ENCODE measurements around the gene SMURF2. TPM values are rescaled to one million over a fixed set of nuclear protein-coding genes. Genes with fewer than 3 reads are reported as not detected.
A peak's percentile ranks its signal among the peaks of the same experiment; 100 is the strongest.

Gene SMURF2
- polyA plus RNA-seq, 2 of the 4 experiments (the other 2 are of a cell fraction): 16.7 to 26.3 TPM

- FAIRE-seq: no peak
- no peaks in the 10 kb centered on the region for H3K9me3 ChIP-seq
- 93% methylated on average over 3 of the region's 3 CpGs for WGBS (ENCODE audit: missing lambda C conversion rate)
- no peak for ATAC-seq
- CTCF ChIA-PET: interaction anchor here (0.6 to 2.1 kb wide), 3 partner anchors 9 to 1078 kb away, joined by 3 to 10 read pairs (median 6); no protein-coding TSS in a partner anchor
- POLR2A ChIA-PET: interaction anchor here (0.9 kb wide), 1 partner anchor 160 kb away, joined by 3 read pairs; the partner anchor contains the start of gene SMURF2
- no peak overlapping the region for H3K4me2 ChIP-seq
- no peak for DNase-seq (ENCODE audit: low read depth in 1 of 2, low spot score in 1 of 2)
- peaks cover 62% of the 10 kb centered on the region for H3K4me1 ChIP-seq
- H3K4me3 ChIP-seq: no peak overlapping the region
- TF ChIP-seq PBX3 (IDR thresholded peaks at IDR 0.05): no peak
- TF ChIP-seq JUNB (IDR thresholded peaks at IDR 0.05): no peak
- TF ChIP-seq HES2 (IDR thresholded peaks at IDR 0.05): no peak
- TF ChIP-seq ZSCAN20 (CRISPR knock-in tag; IDR thresholded peaks at IDR 0.05): no peak
- no peak for TF ChIP-seq TP53 (CRISPR knock-in tag; IDR thresholded peaks at IDR 0.05)
- no peak for TF ChIP-seq RFX5 (IDR thresholded peaks at IDR 0.05)
- TF ChIP-seq RCOR1 (IDR thresholded peaks at IDR 0.05; ENCODE audit: low read depth, low read length): no peak
- TF ChIP-seq FOSL2 (IDR thresholded peaks at IDR 0.05): no peak
- no peak for TF ChIP-seq FOSL2 (CRISPR knock-in tag; IDR thresholded peaks at IDR 0.05)
- TF ChIP-seq E2F6 (IDR thresholded peaks at IDR 0.05; ENCODE audit: borderline replicate concordance, low read depth): no peak
- TF ChIP-seq HDAC2 (IDR thresholded peaks at IDR 0.05): no peak
- no peak; the same call in 1 of the 2 replicates for TF ChIP-seq POLR2AphosphoS2 (conservative IDR thresholded peaks at IDR 0.05; ENCODE audit: low read length)
- TF ChIP-seq JUN (IDR thresholded peaks at IDR 0.05): no peak
- TF ChIP-seq FOXS1 (CRISPR knock-in tag; IDR thresholded peaks at IDR 0.05): no peak
- no peak for TF ChIP-seq POLR2A (IDR thresholded peaks at IDR 0.05; ENCODE audit: low read length)
- no peak for TF ChIP-seq ELK1 (IDR thresholded peaks at IDR 0.05; ENCODE audit: low read depth, low read length)
- no peak for TF ChIP-seq FOSB (CRISPR knock-in tag; IDR thresholded peaks at IDR 0.05)
- TF ChIP-seq PHF8 (IDR thresholded peaks at IDR 0.05; ENCODE audit: borderline replicate concordance, low read depth): no peak
- TF ChIP-seq HEYL (CRISPR knock-in tag; IDR thresholded peaks at IDR 0.05): no peak
- H3K27ac ChIP-seq: no peak overlapping the region
Observed at GRCh38 chr17:64502021-64502420, 160.1 kb downstream of the SMURF2 start.

- ATAC-seq (no peak), FAIRE-seq (no peak), DNase-seq (ENCODE audit: low read depth in 1 of 2, low spot score in 1 of 2) (no peak)
- Histone ChIP-seq H3K4me3 (no peak overlapping the region), H3K4me2 (no peak overlapping the region), H3K9me3 (no peaks in the 10 kb centered on the region), H3K27ac (no peak overlapping the region), H3K4me1 (peaks cover 62% of the 10 kb centered on the region)
- CTCF ChIA-PET: interaction anchor here (0.6 to 12.8 kb wide), 4 partner anchors 8 to 1077 kb away, joined by 3 to 300 read pairs (median 8); no protein-coding TSS in a partner anchor
- POLR2A ChIA-PET: interaction anchor here (0.9 kb wide), 1 partner anchor 161 kb away, joined by 3 read pairs; the partner anchor contains the start of gene SMURF2
- 93% methylated on average over 11 of the region's 11 CpGs for WGBS (ENCODE audit: missing lambda C conversion rate)
- TF ChIP-seq TP53 (CRISPR knock-in tag; IDR thresholded peaks at IDR 0.05): peak; percentile 31; the same call in 1 of the 2 replicates
- TF ChIP-seq TFCP2L1 (CRISPR knock-in tag; IDR thresholded peaks at IDR 0.05): peak; percentile 43; the same call in 1 of the 2 replicates
- TF ChIP-seq USF2 (IDR thresholded peaks at IDR 0.05): no peak
Observed at GRCh38 chr17:64500862-64501765, 161.0 kb downstream of the SMURF2 start.
